GM12878 (cell line): ENCODE results near the gene CSAD. TPM values are rescaled to one million over a fixed set of nuclear protein-coding genes. Genes with fewer than 3 reads are reported as not detected.

ENCODE experiments used
- ATAC-seq: fragments of 200-7000 bp; cut with Tn5 transposase; 3 replicates; pipeline ENCODE4 v1.9.1; 2020; ENCODE audit warnings: mild to moderate bottlenecking, moderate library complexity
- BruUV-seq: library from RNA; stranded (reverse); fragments of 400-500 nt; replicated peaks from 2 replicates; lab custom pipeline; 2021; lab: Mats Ljungman, UMichigan
- CTCF ChIA-PET: fragments of 300-600 bp; sonication (Branson Sonifier 250); formaldehyde crosslinking; extraction: SDS; loops from one replicate; lab custom pipeline; 2021; ENCODE audit warnings: inconsistent platforms; lab: Yijun Ruan, JAX
- POLR2A ChIA-PET: fragments of 350-600 bp; formaldehyde crosslinking; extraction: SDS; loops from one replicate; lab custom pipeline; 2021; ENCODE audit warnings: inconsistent platforms; lab: Charles Lee
- RAD21 ChIA-PET: fragments of 300-600 bp; sonication (Branson Sonifier 250); formaldehyde crosslinking; loops from one replicate; lab custom pipeline; 2023; ENCODE audit warnings: antibody characterized with exemption; ENCODE audit not compliant: unreplicated experiment; lab: Charles Lee
- SMC1A ChIA-PET: fragments of 300-600 bp; sonication (Branson Sonifier 250); formaldehyde crosslinking; loops from one replicate; lab custom pipeline; 2023; ENCODE audit not compliant: unreplicated experiment, uncharacterized antibody; lab: Charles Lee
- DNase-seq: peaks from one replicate; pipeline ENCODE4 v3.0.0-alpha.2; 2011; ENCODE audit warnings: low read depth, low spot score
- FAIRE-seq: peaks from 3 replicates; lab custom pipeline; 2011; peaks lifted over from hg19 to GRCh38; lab: Jason Lieb, UNC
- H2AFZ ChIP-seq: 2 replicates; pipeline ENCODE4 v1.6.0; 2011; ENCODE audit warnings: low read depth, low read length, control low read depth; ENCODE audit not compliant: control insufficient read depth
- H3K27ac ChIP-seq: 2 replicates; pipeline ENCODE4 v1.5.1; 2011; ENCODE audit warnings: control low read depth; ENCODE audit not compliant: control insufficient read depth, insufficient read depth
- H3K27me3 ChIP-seq, 2 experiments: replicated peaks in 1 of 2; 2 replicates each; pipeline versions ENCODE4 v1.6.0 to v1.6.1; 2011; ENCODE audit warnings: low read length in 1 of 2; ENCODE audit not compliant: control insufficient read depth in 2 of 2, insufficient read depth in 2 of 2
- H3K36me3 ChIP-seq, 2 experiments: 2 replicates each; pipeline ENCODE4 v1.5.1; 2011; ENCODE audit warnings: low read length in 1 of 2; ENCODE audit not compliant: control insufficient read depth in 2 of 2, insufficient read depth in 2 of 2
- H3K4me1 ChIP-seq: 2 replicates; pipeline ENCODE4 v1.6.1; 2011; ENCODE audit warnings: mild to moderate bottlenecking, low read length, moderate library complexity, mixed read lengths; ENCODE audit not compliant: control insufficient read depth, insufficient read depth
- H3K4me2 ChIP-seq: 2 replicates; pipeline ENCODE4 v1.6.0; 2011; ENCODE audit warnings: control low read depth; ENCODE audit not compliant: control insufficient read depth, insufficient read depth
- H3K4me3 ChIP-seq: fragments of 200-600 bp; sonication (generic); 2 replicates; pipeline ENCODE4 v1.5.1; 2016
- H3K79me2 ChIP-seq: 2 replicates; pipeline ENCODE4 v1.6.0; 2011; ENCODE audit warnings: low read length; ENCODE audit not compliant: control insufficient read depth, insufficient read depth
- H3K9ac ChIP-seq: 2 replicates; pipeline ENCODE4 v1.8.0; 2011; ENCODE audit warnings: low read length, control low read depth, mixed read lengths; ENCODE audit not compliant: control insufficient read depth, insufficient read depth
- H3K9me3 ChIP-seq: replicated peaks from 3 replicates; pipeline ENCODE4 v1.5.1; 2011; ENCODE audit warnings: mild to moderate bottlenecking, low read length; ENCODE audit not compliant: control insufficient read depth, insufficient read depth
- H4K20me1 ChIP-seq: 2 replicates; pipeline ENCODE4 v1.6.0; 2011; ENCODE audit not compliant: control insufficient read depth, insufficient read depth
- ASH2L ChIP-seq: fragments of 300-600, 200-600 bp; sonication (generic); IDR thresholded peaks from 2 replicates; pipeline ENCODE4 v1.6.1; 2017; ENCODE audit warnings: low read depth, mild to moderate bottlenecking, borderline replicate concordance
- CBX3 ChIP-seq: fragments of 200-600 bp; sonication (generic); IDR thresholded peaks from 2 replicates; pipeline ENCODE4 v1.6.1; 2016; ENCODE audit warnings: low read depth, borderline replicate concordance
- DPF2 ChIP-seq: fragments of 450-650 bp; IDR thresholded peaks from 2 replicates; pipeline ENCODE4 v1.6.1; 2017; ENCODE audit warnings: mild to moderate bottlenecking
- GATAD2B ChIP-seq: fragments of 450-650 bp; conservative IDR thresholded peaks from 2 replicates; pipeline ENCODE4 v1.6.1; 2017; ENCODE audit warnings: low read depth, mild to moderate bottlenecking, moderate library complexity
- HDAC6 ChIP-seq: fragments of 200-600 bp; sonication (generic); IDR thresholded peaks from one replicate; pipeline ENCODE4 v1.8.0; 2017; ENCODE audit warnings: antibody characterized with exemption; ENCODE audit not compliant: unreplicated experiment
- NR2C1 ChIP-seq: fragments of 450-650 bp; IDR thresholded peaks from 2 replicates; pipeline ENCODE4 v1.6.1; 2017; ENCODE audit warnings: antibody characterized with exemption, mild to moderate bottlenecking, moderate library complexity
- NR2F1 ChIP-seq: fragments of 450-650 bp; conservative IDR thresholded peaks from 2 replicates; pipeline ENCODE4 v1.6.1; 2017; ENCODE audit warnings: mild to moderate bottlenecking
- RB1 ChIP-seq: fragments of 450-650 bp; formaldehyde crosslinking; IDR thresholded peaks from 2 replicates; pipeline ENCODE4 v1.6.1; 2017; ENCODE audit warnings: mild to moderate bottlenecking, borderline replicate concordance
- SP1 ChIP-seq: IDR thresholded peaks from one replicate; pipeline ENCODE4 v1.6.1; 2011; ENCODE audit warnings: low read depth, low read length
- STAT1 ChIP-seq: fragments of 450-650 bp; conservative IDR thresholded peaks from 2 replicates; pipeline ENCODE4 v1.6.1; 2014; ENCODE audit warnings: antibody characterized with exemption, mild to moderate bottlenecking
- TCF12 ChIP-seq: IDR thresholded peaks from 2 replicates; pipeline ENCODE4 v1.6.1; 2011; ENCODE audit warnings: low read depth, mild to moderate bottlenecking, low read length
- YY1 ChIP-seq: IDR thresholded peaks from 2 replicates; pipeline ENCODE4 v1.6.1; 2011; ENCODE audit warnings: low read depth, mild to moderate bottlenecking, low read length
- WGBS: methylation state at CpG from one replicate; pipeline ENCODE4 v1.1.6; 2016; ENCODE audit warnings: low lambda C conversion rate; ENCODE audit not compliant: insufficient replicate concordance, insufficient coverage; ENCODE audit errors: missing lambda C conversion rate; 5-methylcytosine and 5-hydroxymethylcytosine counted together
- in situ Hi-C: fragments of 300-500 bp; cut with MboI; formaldehyde crosslinking; loops from 9 replicates; pipeline ENCODE4 v1.14.3; 2018; ENCODE audit warnings: mixed read lengths
- intact Hi-C: fragments of 100-400 bp; cut with micrococcal nuclease; formaldehyde crosslinking; loops from one replicate; pipeline ENCODE4 v1.14.2; 2022; ENCODE audit not compliant: unreplicated experiment
- polyA plus RNA-seq, 11 experiments: library from polyadenylated mRNA; depleted of rRNA in 4 of 11; unstranded in 6 of 11; stranded (reverse) in 5 of 11; fragments of >200 nt; fragmentation: Nextera tagmentation in 4 of 11; fragmentation: Illumina TruSeq in 1 of 11; extraction: Ambion mirVana in 4 of 11; extraction: Trizol in 1 of 11; gene quantifications; 1 replicate in 1 of 11; 2 replicates in 10 of 11; pipeline versions ENCODE4 v1.2.1 to v1.2.3, GENCODE V29; 2011 to 2016; ENCODE audit warnings: inconsistent platforms in 2 of 11, missing spikeins in 2 of 11, low read depth in 1 of 11
- total RNA-seq, 4 experiments: library from RNA; depleted of rRNA in 3 of 4; stranded (reverse); fragments of >200 nt in 3 of 4; fragmentation: Illumina TruSeq in 1 of 4; extraction: Trizol in 1 of 4; gene quantifications; 2 replicates each; pipeline versions ENCODE4 v1.2.1 to v1.2.3, GENCODE V29; 2013 to 2021
- TF ChIP-seq, protein P1 (sequence below), 3 experiments: IDR thresholded peaks in 2 of 3; conservative IDR thresholded peaks in 1 of 3; 2 replicates each; pipeline ENCODE4 v1.5.1; 2011; ENCODE audit warnings: low read depth in 3 of 3, low read length in 3 of 3, mild to moderate bottlenecking in 3 of 3, control low read depth in 2 of 3, moderate library complexity in 2 of 3, inconsistent platforms in 1 of 3, mixed read lengths in 1 of 3; ENCODE audit not compliant: control insufficient read depth in 2 of 3, insufficient read depth in 1 of 3; ENCODE audit errors: extremely low read depth in 1 of 3

Gene CSAD
- total and polyA plus RNA-seq, 10 of the 15 experiments (the other 5 are each of a cell fraction or from before 2014, with no cell fraction given) = 1.1 to 20.4 (median 6.2) TPM

GRCh38 chr12:53223389-53224060 is 42.8 kb upstream of the CSAD start:
- Histone ChIP-seq H3K9me3 (no peaks in the 10 kb centered on the region), H3K9ac (no peak overlapping the region)
- RAD21 ChIA-PET = interaction anchor here (1.3 to 1.8 kb wide), 2 partner anchors 28 to 98 kb away, joined by 3 to 4 read pairs; partner anchors contain the start of gene AAAS

More at GRCh38 chr12:53223389-53224060, 42.8 kb upstream of the CSAD start:
- H4K20me1 ChIP-seq = no peaks in the 10 kb centered on the region
- TF ChIP-seq NR2F1 (no peak), ASH2L (no peak), CBX3 (no peak), YY1 (no peak), GATAD2B (no peak), STAT1 (no peak), TCF12 (no peak), HDAC6 (no peak), SP1 (no peak), DPF2 (no peak), NR2C1 (no peak), RB1 (no peak)
- TF ChIP-seq, protein P1, sequence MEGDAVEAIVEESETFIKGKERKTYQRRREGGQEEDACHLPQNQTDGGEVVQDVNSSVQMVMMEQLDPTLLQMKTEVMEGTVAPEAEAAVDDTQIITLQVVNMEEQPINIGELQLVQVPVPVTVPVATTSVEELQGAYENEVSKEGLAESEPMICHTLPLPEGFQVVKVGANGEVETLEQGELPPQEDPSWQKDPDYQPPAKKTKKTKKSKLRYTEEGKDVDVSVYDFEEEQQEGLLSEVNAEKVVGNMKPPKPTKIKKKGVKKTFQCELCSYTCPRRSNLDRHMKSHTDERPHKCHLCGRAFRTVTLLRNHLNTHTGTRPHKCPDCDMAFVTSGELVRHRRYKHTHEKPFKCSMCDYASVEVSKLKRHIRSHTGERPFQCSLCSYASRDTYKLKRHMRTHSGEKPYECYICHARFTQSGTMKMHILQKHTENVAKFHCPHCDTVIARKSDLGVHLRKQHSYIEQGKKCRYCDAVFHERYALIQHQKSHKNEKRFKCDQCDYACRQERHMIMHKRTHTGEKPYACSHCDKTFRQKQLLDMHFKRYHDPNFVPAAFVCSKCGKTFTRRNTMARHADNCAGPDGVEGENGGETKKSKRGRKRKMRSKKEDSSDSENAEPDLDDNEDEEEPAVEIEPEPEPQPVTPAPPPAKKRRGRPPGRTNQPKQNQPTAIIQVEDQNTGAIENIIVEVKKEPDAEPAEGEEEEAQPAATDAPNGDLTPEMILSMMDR (IDR thresholded peaks at IDR 0.05 in 2 of 3, conservative IDR thresholded peaks at IDR 0.05 in 1 of 3; ENCODE audit: control insufficient read depth in 2 of 3, extremely low read depth in 1 of 3, insufficient read depth in 1 of 3, low read depth in 3 of 3, low read length in 3 of 3) = no peak
- TF ChIP-seq, all 136 proteins: peak for 0
- no TSS peak for BruUV-seq
- no peak for ATAC-seq
- no peak overlapping the region for H3K27ac ChIP-seq
- H3K4me1 ChIP-seq = peaks cover 17% of the 10 kb centered on the region
- no peak overlapping the region for H3K4me2 ChIP-seq
- FAIRE-seq = no peak
- POLR2A ChIA-PET = interaction anchor here (0.6 to 1.2 kb wide), 3 partner anchors 19 to 156 kb away, joined by 3 read pairs; no protein-coding TSS in a partner anchor
- no peak overlapping the region for H3K4me3 ChIP-seq
- H2AFZ ChIP-seq = no peak overlapping the region
- CTCF ChIA-PET = interaction anchor here (0.7 to 1.1 kb wide), 2 partner anchors 44 to 63 kb away, joined by 3 read pairs; no protein-coding TSS in a partner anchor
- peaks cover 4% of the 10 kb centered on the region; the same call in 1 of the 2 replicates for H3K79me2 ChIP-seq
- SMC1A ChIA-PET = interaction anchor here (0.7 to 1.1 kb wide), 2 partner anchors 37 to 44 kb away, joined by 3 to 4 read pairs; partner anchors contain the start of gene ESPL1
- in situ Hi-C loops = no loop called here
- H3K27me3 ChIP-seq = no peaks in the 10 kb centered on the region
- no peak for DNase-seq
- no peaks in the 10 kb centered on the region for H3K36me3 ChIP-seq
- 81% methylated on average over 3 of the region's 16 CpGs for WGBS
- intact Hi-C loops = loop anchor here (5.0 kb wide), 1 partner anchor 44 kb away; the partner anchor contains the start of gene ESPL1
